ENCODE measurements around the gene LILRB1.
"Not testable (repeated sequence)": the region's sequence is repeated elsewhere in the genome, so short reads cannot be mapped to it uniquely, and the experiment has no call there.

The LILRB1 gene

GRCh38 chr19:54677217-54677616 lies 46.9 kb downstream of the LILRB1 start:
- DNase-seq (ENCODE audit: extremely low read depth, low read depth) = no peak
- no peak for TF ChIP-seq CTCF (IDR thresholded peaks at IDR 0.05; ENCODE audit: low read depth, low read length)

GRCh38 chr19:54681596-54681995 lies 51.3 kb downstream of the LILRB1 start:
- not testable (repeated sequence) for DNase-seq (ENCODE audit: extremely low read depth, low read depth)

GRCh38 chr19:54682306-54682856 lies 52.1 kb downstream of the LILRB1 start:
- DNase-seq (ENCODE audit: extremely low read depth, low read depth) = no peak
- no peak for TF ChIP-seq CTCF (IDR thresholded peaks at IDR 0.05; ENCODE audit: low read depth, low read length)

- no peak for DNase-seq (ENCODE audit: extremely low read depth, low read depth)
- TF ChIP-seq CTCF (IDR thresholded peaks at IDR 0.05; ENCODE audit: low read depth, low read length) = no peak
Measured at GRCh38 chr19:54684527-54684926, 54.2 kb downstream of the LILRB1 start.

All from AG09319 (cell line).